ENCODE measurements around the gene MMP28.

MMP28 gene

DNA sequence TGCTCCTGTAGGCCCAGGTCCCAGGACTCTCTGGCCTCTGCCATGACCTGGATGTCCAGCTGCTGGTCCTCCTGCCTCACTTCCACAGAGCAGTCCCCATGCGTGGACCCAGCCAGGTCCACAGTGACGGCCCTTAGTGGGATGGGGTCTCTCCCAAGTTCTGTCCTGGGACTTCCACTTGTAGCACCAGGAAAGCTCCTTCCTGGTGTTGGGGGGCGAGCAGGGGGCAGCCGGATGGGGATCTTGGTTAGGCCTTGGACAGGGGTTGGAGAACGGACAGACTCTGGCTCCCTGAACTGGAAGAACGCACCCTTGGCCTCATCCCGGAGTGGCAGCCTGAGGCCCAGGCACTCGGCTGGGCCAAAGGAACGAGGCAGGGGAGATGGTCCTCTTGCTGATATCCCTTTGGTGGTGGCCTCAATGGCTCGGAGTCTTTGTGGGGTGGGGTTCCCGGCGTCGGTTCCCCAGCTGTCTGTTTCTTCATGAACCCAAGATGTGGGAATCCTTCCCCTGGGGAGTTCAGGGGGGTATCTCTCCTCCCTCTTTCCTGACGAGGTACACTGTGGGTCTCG, 49.6 kb downstream of the MMP28 start:
- H3K27ac ChIP-seq, result no peak overlapping the region
- H3K4me2 ChIP-seq (ENCODE audit: low read length), result no peak overlapping the region

DNA sequence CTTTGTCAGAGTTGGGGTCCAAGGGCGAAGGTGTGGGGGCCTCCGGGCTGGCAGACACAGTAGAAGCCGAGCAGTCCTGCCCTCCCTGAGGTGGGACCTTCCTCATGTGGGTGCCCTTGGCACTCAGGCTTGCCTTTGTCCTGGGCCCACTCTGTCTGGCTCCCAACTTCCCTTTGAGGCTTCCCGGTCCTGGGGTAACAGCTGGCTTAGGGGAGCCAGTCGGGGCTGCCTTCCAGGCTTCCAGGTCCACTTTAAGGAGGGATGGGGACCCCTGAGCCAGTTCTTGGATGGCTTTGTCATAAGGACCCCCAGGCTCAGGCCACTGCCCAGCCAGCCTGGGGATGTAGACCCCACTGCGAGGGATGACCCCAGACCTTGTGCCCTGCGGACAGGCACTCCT, 50.2 kb downstream of the MMP28 start:
- Histone ChIP-seq H3K9me3 (ENCODE audit: control insufficient read depth, low read length) (no peaks in the 10 kb centered on the region), H3K4me2 (ENCODE audit: low read length) (no peak overlapping the region), H3K9ac (no peak overlapping the region), H3K27ac (no peak overlapping the region), H3K4me1 (peaks cover 20% of the 10 kb centered on the region), H3K27me3 (ENCODE audit: control insufficient read depth, insufficient read depth, low read length) (peaks cover 4% of the 10 kb centered on the region), H2AFZ (no peak overlapping the region), H3K4me3 (ENCODE audit: low read depth, low read length) (no peak overlapping the region), H3K79me2 (no peaks in the 10 kb centered on the region), H3K36me3 (ENCODE audit: control insufficient read depth, insufficient read depth, low read length) (no peaks in the 10 kb centered on the region)
- TF ChIP-seq, protein P1, sequence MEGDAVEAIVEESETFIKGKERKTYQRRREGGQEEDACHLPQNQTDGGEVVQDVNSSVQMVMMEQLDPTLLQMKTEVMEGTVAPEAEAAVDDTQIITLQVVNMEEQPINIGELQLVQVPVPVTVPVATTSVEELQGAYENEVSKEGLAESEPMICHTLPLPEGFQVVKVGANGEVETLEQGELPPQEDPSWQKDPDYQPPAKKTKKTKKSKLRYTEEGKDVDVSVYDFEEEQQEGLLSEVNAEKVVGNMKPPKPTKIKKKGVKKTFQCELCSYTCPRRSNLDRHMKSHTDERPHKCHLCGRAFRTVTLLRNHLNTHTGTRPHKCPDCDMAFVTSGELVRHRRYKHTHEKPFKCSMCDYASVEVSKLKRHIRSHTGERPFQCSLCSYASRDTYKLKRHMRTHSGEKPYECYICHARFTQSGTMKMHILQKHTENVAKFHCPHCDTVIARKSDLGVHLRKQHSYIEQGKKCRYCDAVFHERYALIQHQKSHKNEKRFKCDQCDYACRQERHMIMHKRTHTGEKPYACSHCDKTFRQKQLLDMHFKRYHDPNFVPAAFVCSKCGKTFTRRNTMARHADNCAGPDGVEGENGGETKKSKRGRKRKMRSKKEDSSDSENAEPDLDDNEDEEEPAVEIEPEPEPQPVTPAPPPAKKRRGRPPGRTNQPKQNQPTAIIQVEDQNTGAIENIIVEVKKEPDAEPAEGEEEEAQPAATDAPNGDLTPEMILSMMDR (IDR thresholded peaks at IDR 0.05), result no peak

More for the DNA sequence above, 49.6 kb downstream of the MMP28 start:
- H3K36me3 ChIP-seq (ENCODE audit: control insufficient read depth, insufficient read depth, low read length), result no peaks in the 10 kb centered on the region
- peaks cover 4% of the 10 kb centered on the region for H3K27me3 ChIP-seq (ENCODE audit: control insufficient read depth, insufficient read depth, low read length)
- H3K4me1 ChIP-seq, result peaks cover 20% of the 10 kb centered on the region
- no peak overlapping the region for H3K4me3 ChIP-seq (ENCODE audit: low read depth, low read length)
- H3K79me2 ChIP-seq, result no peaks in the 10 kb centered on the region
- TF ChIP-seq, protein P1 (IDR thresholded peaks at IDR 0.05), result no peak
- H3K9me3 ChIP-seq (ENCODE audit: control insufficient read depth, low read length), result no peaks in the 10 kb centered on the region
- no peak overlapping the region for H2AFZ ChIP-seq
- no peak overlapping the region for H3K9ac ChIP-seq

DNA sequence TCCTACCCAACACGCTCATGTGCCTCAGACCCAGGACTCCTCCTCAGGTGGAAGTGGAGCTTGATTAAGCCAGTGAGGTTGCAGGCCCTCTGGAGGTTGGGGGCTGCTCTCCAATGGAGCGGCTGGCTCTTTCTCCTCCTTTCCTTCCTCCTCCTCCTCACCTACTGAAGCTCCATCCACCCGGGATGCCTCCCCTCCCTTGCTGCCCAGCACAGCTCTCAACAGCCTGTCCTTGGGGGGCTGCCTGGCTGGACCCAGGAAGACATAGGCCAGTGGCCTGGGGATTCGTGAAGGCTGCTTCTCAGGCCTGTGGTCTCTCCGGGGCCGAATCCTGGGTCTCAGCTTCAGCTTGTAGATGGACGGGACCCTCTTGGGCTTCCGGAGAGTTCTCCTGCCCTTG, 50.6 kb downstream of the MMP28 start:
- no peak overlapping the region for H2AFZ ChIP-seq
- H3K9ac ChIP-seq, result no peak overlapping the region
- no peaks in the 10 kb centered on the region for H3K9me3 ChIP-seq (ENCODE audit: control insufficient read depth, low read length)
- H3K36me3 ChIP-seq (ENCODE audit: control insufficient read depth, insufficient read depth, low read length), result no peaks in the 10 kb centered on the region
- no peak overlapping the region for H3K4me3 ChIP-seq (ENCODE audit: low read depth, low read length)
- peaks cover 4% of the 10 kb centered on the region for H3K27me3 ChIP-seq (ENCODE audit: control insufficient read depth, insufficient read depth, low read length)
- H3K27ac ChIP-seq, result no peak overlapping the region
- TF ChIP-seq, protein P1 (IDR thresholded peaks at IDR 0.05), result no peak
- H3K4me2 ChIP-seq (ENCODE audit: low read length), result no peak overlapping the region
- H3K4me1 ChIP-seq, result peaks cover 16% of the 10 kb centered on the region
- no peaks in the 10 kb centered on the region for H3K79me2 ChIP-seq

DNA sequence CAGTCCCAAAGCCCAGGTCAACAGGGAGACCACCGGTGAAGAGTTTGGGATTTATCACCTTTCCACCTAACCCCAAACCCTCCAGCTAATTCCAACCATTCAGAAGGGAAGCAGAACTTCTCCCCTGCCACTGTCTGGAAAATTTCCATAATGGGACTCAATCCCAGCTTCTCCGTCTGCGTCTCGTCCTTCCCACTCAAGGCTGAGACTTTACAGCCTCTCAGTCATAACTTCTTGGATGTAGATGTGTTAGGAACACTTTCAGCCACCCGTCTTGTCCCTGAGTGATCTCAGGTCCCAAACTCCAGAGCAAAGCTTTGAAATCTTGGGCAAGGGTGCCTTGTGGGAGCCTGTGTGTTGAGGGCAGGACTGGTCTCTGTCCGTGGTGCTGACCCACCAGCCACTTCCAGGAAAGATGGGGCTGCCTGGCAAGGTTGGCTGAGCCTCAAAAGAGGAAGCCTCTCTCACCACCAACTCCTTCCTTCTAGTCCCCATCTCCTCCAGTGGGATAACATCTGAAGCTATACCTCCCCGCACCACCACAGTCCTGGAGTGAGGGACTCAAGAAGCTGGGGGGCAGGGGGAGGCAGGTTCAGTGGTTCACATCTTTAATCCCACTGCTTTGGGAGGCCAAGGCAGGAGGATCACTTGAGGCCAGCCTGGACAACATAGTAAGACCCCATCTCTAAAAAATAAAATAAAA, 51.7 kb downstream of the MMP28 start:
- no peak overlapping the region for H3K27ac ChIP-seq
- TF ChIP-seq, protein P1 (IDR thresholded peaks at IDR 0.05), result no peak
- H3K27me3 ChIP-seq (ENCODE audit: control insufficient read depth, insufficient read depth, low read length), result peaks cover 4% of the 10 kb centered on the region
- H2AFZ ChIP-seq, result no peak overlapping the region
- no peak overlapping the region for H3K4me3 ChIP-seq (ENCODE audit: low read depth, low read length)
- H3K4me2 ChIP-seq (ENCODE audit: low read length), result no peak overlapping the region
- H3K9ac ChIP-seq, result no peak overlapping the region
- no peaks in the 10 kb centered on the region for H3K36me3 ChIP-seq (ENCODE audit: control insufficient read depth, insufficient read depth, low read length)
- no peaks in the 10 kb centered on the region for H3K79me2 ChIP-seq
- peaks cover 12% of the 10 kb centered on the region for H3K4me1 ChIP-seq
- no peaks in the 10 kb centered on the region for H3K9me3 ChIP-seq (ENCODE audit: control insufficient read depth, low read length)

Data from parathyroid adenoma (tissue), 2 donors.